Measurements from ENCODE around the gene NAGS.
"Not testable (repeated sequence)": the region's sequence is repeated elsewhere in the genome, so short reads cannot be mapped to it uniquely, and the experiment has no call there.

The NAGS gene

DNA sequence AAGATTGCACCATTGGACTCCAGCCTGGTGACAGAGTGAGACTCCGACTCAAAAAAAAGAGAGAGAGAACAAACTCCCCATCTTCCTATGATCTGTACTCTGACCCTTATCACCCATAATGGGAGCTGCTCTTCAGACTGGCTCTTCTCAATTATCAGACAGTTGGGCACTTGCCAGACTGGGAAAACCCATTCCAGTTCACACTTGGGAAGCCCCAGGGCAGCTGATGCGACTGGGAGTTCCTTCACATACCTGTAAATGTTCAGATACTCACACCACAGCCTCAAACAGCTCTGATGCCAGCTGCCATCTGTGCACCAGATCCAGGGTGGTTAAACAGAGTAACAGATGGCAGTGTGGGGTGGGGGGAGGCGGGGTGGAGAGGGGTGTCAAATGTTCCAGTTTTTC lies 34.2 kb downstream of the NAGS start:
- DNase-seq (ENCODE audit: low read depth in 2 of 3, low spot score in 2 of 3), result no peak

DNA sequence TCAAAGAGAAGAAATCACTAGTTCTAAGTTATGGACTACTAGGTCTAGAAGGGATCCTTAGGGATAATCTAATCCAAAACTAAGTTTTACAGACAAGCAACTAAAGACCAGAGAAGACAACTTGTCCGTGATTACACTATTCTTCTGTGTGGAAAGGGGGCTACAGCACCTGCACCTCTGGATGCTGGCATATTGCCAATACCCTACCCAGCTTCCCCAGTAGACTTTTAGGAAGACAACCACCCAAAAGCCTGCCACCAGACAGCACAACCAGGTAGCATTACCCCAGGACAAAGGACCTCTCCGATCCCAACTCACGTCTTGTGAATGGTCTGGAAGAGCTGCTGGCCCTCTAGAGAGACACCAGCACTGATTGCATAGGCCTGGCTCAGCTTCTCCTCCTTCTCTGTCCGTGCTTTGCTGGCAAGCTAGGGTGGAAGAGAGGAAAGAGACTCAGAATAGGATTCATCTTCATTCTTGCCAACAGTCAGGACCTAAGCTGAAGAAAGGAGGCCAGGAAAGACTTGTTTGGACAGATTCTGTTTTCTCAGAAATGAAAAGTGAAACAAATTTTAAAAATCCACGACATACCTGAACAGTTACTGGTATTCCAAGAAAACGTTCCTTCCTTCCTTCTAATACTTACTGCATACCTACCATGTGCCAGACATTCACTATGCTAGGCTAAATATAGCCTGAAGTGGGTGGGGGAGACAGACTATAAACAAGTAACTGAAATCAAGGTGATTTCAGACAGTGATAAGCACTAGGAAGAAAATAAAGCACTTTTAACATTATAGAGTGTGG lies 35.6 kb downstream of the NAGS start:
- no peak for DNase-seq (ENCODE audit: low read depth in 2 of 3, low spot score in 2 of 3)

DNA sequence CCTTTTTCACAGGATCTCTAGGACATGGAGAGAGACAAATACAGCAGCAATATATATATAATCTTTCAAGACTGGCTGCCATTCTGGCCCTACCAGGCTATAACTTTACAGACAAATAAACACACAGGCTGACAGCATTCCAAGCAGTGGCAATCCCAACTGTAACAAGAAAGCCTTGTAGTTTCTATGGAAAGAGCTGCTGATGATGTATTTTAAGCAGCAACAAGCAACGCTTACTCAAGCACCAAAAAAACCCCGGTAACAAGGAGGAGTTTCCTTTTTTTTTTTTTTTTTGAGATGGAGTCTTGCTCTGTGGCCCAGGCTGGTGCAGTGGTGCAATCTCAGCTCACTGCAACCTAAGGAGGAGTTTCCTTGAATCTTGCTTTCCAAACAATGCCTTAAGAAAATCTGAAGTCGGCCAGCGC lies 38.9 kb downstream of the NAGS start:
- DNase-seq (ENCODE audit: low read depth in 2 of 3, low spot score in 2 of 3), result no peak

DNA sequence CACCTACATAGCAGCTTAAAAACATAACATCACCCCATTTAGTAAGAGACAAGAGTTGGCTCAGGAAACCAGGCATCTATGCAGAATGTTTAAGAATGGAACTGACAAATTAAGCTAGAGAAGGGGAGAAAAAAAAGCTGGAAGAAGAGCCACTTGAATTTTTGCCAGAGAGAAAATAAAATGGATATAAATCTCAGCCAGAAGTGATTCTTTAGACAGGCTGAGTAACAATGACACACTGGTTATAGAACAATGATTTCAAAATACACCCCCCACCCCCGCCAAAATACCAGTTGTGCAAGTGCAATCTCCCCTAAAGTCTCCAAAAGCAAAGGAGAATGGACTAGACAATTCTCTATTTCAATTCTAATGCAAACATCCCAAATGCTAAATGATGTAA lies 39.6 kb downstream of the NAGS start:
- no peak for DNase-seq (ENCODE audit: low read depth in 2 of 3, low spot score in 2 of 3)

DNA sequence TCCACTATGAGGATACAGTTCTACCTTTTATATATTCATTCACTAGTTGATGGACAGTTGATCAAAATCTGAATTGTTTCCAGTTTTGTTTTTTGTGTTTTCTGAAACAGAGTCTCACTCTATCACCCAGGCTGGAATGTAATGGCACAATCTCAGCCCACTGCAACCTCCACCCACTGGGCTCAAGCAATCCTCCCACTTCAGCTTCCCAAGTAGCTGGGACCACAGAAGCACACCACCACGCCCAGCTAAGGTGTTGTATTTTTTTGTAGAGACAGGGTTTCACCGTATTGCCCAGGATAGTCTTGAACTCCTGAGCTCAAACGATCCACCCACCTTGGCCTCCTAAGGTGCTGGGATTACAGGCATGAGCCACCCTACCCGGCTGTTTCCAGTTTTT lies 41.1 kb downstream of the NAGS start:
- no peak for DNase-seq (ENCODE audit: low read depth in 2 of 3, low spot score in 2 of 3)

DNA sequence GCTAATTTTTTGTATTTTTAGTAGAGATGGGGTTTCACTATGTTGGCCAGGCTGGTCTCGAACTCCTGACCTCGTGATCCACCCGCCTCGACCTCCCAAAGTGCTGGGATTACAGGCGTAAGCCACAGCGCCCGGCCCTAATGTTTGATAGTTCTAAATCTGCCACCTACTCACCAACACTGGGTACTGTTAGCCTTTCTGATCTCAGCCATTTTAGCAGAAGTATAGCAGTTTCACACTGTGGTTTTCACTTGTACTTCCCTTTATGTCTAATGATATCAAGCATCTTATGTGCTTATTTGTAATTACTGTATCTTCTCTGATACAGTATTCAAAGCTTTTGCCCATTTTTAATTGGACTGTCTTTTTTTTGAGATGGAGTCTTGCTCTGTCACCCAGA lies 42.5 kb downstream of the NAGS start:
- not testable (repeated sequence) for DNase-seq (ENCODE audit: low read depth in 2 of 3, low spot score in 2 of 3)

DNA sequence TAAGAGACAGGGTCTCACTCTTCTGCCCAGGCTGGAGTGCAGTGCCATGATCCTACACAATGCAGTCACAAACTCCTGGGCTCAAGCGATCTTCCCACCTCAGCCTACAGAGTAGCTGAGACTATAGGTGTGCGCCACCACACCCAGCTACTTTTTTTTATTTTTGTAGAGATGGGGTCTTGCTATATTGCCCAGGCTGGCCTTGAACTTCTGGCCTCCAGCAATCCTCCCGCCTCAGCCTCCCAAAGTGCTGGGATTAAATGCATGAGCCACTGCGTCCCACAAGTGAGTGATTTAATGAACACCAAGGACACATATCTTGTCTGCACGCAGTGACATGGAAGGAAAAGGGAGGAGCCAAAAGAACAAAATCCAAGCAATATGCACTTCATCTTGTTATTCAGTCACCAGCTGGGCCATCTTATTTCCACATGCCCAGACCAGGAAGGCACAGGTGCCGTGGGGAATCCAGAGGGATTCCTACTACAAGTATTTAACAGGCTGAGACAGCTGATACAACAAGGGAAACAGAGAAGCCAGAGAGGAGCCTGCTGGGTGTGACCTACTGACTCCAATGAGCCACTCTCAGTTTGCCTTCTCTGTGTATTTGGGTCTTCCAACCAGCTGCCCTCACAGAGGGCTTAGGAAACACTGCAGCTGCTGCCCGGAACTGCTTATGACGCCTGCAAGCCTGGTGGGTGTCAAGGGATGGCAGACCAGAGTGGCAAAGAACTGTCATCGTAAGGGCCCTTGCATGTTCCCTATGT lies 45.1 kb downstream of the NAGS start:
- DNase-seq (ENCODE audit: low read depth in 2 of 3, low spot score in 2 of 3), result no peak

DNA sequence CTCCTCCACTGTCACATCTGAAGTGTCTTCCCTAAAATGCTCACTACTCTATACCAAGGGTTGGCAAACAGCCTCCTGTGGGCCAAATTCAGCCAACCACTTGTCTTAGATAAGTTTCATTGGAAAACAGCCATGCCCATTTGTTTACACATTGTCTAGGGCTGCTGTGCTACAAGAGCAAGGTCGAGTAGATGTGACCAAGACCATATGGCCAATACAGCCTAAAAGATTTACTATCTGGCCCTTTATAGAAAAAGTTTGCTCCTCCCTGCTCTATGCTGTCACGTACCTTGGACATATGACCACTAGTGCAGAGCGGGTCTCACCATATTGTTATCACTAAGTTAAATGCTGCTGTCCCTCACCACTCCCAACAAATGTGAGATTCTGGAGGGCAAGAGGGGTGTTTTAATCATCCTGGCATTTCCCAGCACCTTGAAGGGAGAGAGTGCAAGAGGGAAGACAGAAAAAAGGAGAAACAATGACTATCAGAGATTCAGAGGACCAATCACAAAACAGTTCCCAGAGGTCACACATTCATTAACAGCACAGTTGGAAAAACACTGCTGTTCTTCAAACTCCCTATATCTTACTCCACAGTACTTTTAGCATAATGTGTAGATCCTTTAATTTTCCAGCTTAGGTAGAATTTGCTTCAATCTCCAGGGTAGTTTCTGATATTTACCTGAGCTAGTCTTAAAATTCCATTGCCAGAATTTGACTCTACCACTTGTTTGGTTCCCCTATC lies 48.9 kb downstream of the NAGS start:
- no peak for DNase-seq (ENCODE audit: low read depth in 2 of 3, low spot score in 2 of 3)
